Stimulated activated CD4-positive, alpha-beta T cell treated with anti-CD3 and anti-CD28 coated beads, Interleukin-1b, Interleukin-23, amount 100 ng/mL, for 1 hour (primary cell): Measurements from ENCODE around the gene GNB1.
"Not testable (repeated sequence)": the region's sequence is repeated elsewhere in the genome, so short reads cannot be mapped to it uniquely, and the experiment has no call there.

Experiments
- DNase-seq, 2 donors: peaks; one replicate each; pipeline ENCODE4 v3.0.0-alpha.2; 2020; ENCODE audit warnings: low read depth in 2 of 2

Gene GNB1

DNA sequence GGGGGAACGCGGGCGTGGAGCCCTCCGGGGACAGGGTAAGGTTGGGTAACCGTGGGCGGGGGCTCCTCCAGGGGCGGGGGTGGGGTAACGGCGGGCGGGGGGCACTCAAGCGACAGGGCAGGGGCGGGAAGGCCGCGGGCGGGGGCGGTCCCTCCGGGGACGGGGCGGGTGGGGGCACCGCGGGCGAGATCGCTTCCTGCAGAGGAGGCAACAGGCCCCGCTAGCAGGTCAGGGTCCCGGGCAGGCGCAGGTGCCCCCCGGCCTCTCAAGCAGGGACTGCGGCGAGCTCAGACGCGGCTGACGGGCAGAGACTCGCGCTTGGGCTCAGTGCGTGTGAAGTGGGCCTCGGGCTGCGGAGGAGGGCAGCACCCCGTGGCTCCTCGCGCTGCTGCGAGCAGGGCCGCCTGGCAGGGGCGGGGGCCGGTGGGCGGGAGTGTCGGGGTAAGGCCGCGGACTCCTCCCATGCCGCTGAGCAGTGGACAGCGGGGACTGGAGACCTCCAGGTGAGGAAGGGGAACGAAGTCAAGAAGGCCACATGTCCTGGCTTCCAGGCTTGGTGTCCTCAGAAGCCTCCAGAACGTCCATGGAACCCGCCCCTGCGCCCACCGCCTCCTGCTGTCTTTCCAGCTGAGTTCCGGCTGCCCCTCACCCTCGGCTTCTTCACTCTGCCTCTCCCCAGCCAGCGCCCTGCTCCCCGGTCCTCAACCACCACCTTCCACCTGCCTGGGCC is 627 bp upstream of the GNB1 start:
- DNase-seq: peak; percentile 48 to 56

DNA sequence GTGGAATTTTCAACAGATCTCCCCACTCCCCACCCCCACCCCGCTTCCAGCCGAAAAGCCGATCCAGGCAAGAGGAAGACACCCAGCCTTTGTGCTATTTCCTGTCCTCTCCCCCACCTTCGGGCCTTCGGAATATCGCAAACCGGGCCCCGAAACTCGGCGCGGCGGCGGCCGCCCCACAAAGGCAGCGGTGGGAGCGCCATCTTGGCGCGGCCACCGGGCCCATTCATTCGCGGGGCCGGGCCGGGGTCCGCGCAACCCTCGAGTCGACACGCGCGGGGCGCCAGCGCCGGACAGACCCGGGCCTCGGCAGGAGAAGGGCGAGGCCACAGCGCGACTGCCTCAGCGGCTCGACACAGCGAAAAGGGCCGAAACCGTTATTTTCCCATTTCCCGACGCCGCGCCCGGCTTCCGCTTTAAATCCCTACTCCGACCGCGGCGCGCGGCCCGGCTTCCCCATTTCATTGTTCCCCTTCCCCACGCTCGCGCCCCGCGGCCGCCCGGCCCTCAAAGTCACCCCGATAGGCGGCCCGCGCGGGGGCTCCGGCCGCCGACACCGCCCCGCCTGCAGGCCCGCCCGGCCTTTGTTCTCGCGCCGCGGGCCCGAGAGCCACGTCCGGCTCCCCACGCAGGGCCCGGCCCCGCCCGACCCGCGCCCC is 911 bp downstream of the GNB1 start:
- no peak for DNase-seq

DNA sequence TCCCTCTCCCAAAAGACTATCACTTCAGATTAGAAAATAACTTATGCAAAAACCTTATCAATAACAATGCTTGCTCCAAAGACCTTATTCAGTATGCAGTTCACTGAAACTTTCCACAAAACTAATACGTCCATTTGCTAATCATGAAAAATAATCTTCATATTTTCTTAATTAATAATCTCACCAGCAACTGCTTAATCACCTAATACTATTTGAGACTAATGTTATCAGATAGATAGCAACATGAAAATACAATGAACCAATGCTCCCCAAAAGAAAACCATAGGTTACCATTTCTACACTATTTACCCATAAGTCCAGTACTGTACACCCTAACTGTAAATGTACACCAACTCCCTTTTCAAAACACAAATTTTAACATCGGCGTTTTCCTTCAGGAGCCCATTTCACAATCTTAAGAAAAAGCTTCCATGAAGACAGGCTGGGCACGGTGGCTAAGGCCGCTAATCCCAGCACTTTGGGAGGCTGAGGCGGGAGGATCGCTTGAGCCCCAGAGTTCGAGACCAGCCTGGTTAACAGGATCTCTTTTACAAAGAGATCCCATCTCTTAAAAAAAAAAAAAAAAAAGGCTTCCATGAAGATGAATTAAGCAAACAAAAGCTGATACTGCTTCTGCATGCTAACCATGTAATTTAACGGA is 1.7 kb downstream of the GNB1 start:
- no peak for DNase-seq

- DNase-seq: not testable (repeated sequence)
These were observed 7.0 kb downstream of the GNB1 start for GRCh38 chr1:1883890-1884289.

GRCh38 chr1:1883092-1883873 is 7.6 kb downstream of the GNB1 start:
- no peak for DNase-seq

- DNase-seq: no peak
These were observed 9.2 kb downstream of the GNB1 start for GRCh38 chr1:1881727-1882126.

- no peak for DNase-seq
These were observed 10.1 kb downstream of the GNB1 start for GRCh38 chr1:1880617-1881312.

GRCh38 chr1:1879942-1880341 is 10.9 kb downstream of the GNB1 start:
- DNase-seq: no peak

DNA sequence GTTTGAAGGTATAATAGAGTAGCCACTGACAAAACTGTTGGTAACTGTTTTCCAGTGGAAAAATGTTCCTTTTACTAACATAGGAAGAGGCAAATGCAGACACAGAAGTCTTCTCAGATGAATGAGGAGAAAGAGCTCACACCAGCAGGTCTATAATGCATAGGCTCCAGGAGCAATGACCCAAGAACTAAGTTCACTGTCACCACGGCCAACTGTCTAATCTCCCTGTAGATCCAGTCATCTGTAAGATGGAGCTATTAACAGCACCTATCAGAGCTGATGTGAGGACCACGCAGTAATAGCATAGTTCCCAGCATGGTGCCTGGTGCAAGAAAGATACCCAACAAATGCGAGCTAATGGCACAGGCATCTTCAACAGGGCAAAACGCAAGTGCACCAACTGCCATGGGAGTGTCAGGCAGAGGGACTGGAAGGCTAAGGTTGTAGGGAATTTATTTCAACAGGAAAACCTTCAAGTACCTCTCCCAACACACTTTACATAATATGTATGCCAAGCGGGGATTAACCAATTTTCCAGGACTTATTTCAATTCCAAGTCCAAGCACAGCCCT is 12.9 kb downstream of the GNB1 start:
- DNase-seq: no peak

- no peak for DNase-seq
These were observed 14.5 kb downstream of the GNB1 start for GRCh38 chr1:1876335-1876930.

DNA sequence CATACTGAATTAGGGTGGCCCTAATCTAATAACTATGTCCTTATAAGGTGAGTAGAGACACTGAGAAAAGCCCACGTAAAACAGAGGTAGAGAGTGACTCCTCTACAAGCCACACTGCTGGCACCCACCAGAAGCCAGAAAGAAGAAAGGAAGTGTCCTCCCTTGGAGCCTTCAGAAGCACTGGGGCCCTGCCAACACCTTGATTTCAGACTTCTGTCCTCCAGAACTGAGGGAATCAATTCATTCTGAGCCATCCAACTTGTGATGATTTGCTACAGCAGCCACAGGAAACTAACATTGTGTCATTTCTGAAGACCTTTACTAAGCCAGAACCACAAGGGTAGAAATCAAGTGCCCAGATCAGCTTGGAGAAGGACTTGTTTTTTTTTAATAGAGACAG is 15.0 kb downstream of the GNB1 start:
- DNase-seq: no peak

GRCh38 chr1:1874901-1875300 is 16.0 kb downstream of the GNB1 start:
- no peak for DNase-seq

- no peak for DNase-seq
These were observed 17.7 kb downstream of the GNB1 start for GRCh38 chr1:1873186-1873585.

DNA sequence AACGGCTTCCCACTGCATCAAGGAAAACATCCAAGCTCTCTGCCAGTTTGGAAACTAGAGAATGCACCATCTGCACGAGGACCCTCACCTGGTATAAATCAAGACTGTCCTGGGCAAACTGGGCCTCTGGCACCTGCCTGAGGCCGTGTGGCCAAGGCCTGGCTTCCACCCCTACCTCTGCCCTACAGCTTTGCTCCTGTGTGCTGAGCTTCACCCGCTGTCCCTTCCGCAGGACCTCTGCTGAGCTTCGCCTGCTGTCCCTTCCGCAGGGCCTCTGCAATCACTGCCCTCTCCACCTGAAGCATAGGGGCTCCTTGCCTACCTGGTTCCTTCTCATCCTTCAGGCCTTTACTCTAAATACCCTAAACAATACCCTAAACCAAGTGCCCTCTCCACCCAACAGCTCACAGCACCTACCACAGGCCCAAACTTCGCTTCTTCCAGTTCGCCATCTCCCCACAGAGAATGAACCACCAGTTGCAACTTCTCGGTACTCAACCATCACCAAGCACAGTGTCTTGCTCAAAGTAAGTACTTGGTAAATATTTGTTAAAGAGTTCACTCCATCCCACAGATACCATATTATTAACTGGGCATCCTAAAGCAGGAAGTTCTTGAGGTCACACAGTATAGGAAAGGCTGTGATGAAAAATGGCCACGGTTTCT is 18.4 kb downstream of the GNB1 start:
- DNase-seq: no peak

DNA sequence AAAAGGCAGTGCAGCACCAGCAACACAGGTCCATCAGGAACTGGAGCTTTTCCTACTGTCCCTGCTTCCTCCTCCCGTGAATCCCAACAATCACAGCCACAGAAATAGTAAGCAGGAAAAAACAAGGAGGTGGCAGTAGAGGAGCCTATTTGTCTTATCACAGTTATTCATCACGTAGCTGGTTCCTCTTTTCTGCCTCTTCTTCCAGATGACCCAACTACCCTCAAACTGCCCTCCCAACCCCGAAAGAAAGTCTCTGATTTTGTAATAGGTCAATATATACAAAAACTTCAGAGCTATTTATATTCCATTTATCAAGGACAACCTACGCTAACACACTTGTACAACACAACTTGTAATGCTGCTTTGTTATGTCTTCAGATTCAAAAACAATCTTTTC is 21.4 kb downstream of the GNB1 start:
- no peak for DNase-seq

- DNase-seq: no peak
These were observed 23.7 kb downstream of the GNB1 start for GRCh38 chr1:1867164-1867563.

- no peak for DNase-seq
These were observed 27.9 kb downstream of the GNB1 start for GRCh38 chr1:1862905-1863547.

DNA sequence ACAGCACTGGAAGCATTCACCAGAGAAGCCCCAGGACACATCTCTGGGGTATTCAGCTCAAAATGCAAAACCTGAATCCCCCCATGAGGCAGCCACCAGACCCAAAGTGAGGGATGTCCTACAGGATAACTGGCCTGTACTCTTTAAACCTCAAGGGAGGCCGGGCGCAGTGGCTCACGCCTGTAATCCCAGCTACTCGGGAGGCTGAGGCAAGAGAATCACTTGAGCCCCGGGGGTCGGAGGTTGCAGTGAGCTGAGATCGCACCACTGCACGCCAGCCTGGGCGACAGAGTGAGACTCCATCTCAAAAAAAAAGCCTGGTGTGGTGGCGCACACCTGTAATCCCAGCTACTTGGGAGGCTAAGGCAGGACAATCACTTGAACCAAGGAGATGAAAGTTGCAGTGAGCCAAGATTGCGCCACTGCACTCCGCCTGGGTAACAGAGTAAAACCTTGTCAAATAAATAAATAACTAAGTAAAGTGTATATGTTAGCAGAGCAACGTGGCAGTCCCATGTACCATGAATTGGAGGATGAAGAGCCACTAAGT is 29.1 kb downstream of the GNB1 start:
- not testable (repeated sequence) for DNase-seq

GRCh38 chr1:1861339-1861730 is 29.6 kb downstream of the GNB1 start:
- no peak for DNase-seq
